Heart left ventricle (tissue), 16 donors: Measurements from ENCODE around the gene TKT. TPM values are rescaled to one million over a fixed set of nuclear protein-coding genes. Genes with fewer than 3 reads are reported as not detected.
A peak's percentile ranks its signal among the peaks of the same experiment; 100 is the strongest.

ENCODE experiments used
- ATAC-seq, 4 donors: fragments of 200-7000 bp; cut with Tn5 transposase; one replicate each; pipeline ENCODE4 v1.9.1; 2020 to 2022; ENCODE audit warnings: moderate library complexity in 4 of 4, mild to moderate bottlenecking in 3 of 4, moderate number of reproducible peaks in 1 of 4
- DNase-seq, 5 donors: peaks; one replicate each; pipeline ENCODE4 v3.0.0-alpha.2; 2020
- H3K27ac ChIP-seq, 12 donors: fragments of 200-600 bp; sonication (generic) in 4 of 12; one replicate each; pipeline versions ENCODE4 v1.5.0 to v1.8.0; 2016 to 2022; ENCODE audit warnings: mild to moderate bottlenecking in 2 of 12
- H3K27me3 ChIP-seq, 9 donors: fragments of 200-600 bp; sonication (generic) in 2 of 9; one replicate each; pipeline versions ENCODE4 v1.5.1 to v1.8.0; 2016 to 2022; ENCODE audit warnings: mild to moderate bottlenecking in 3 of 9
- H3K36me3 ChIP-seq, 9 donors: fragments of 200-600 bp; sonication (generic) in 2 of 9; one replicate each; pipeline versions ENCODE4 v1.5.0 to v1.8.0; 2018 to 2022; ENCODE audit warnings: mild to moderate bottlenecking in 2 of 9
- H3K4me1 ChIP-seq, 12 donors: fragments of 200-600 bp; sonication (generic) in 4 of 12; one replicate each; pipeline versions ENCODE4 v1.5.0 to v1.8.0; 2016 to 2022; ENCODE audit warnings: mild to moderate bottlenecking in 3 of 12
- H3K4me3 ChIP-seq, 12 donors: fragments of 200-600 bp; sonication (generic) in 4 of 12; one replicate each; pipeline versions ENCODE4 v1.5.0 to v1.8.0; 2017 to 2022; ENCODE audit warnings: mild to moderate bottlenecking in 9 of 12, moderate library complexity in 4 of 12
- H3K9me3 ChIP-seq, 12 donors: fragments of 200-600 bp; sonication (generic) in 4 of 12; one replicate each; pipeline versions ENCODE4 v1.5.0 to v1.8.0; 2016 to 2022; ENCODE audit warnings: mild to moderate bottlenecking in 1 of 12
- CTCF ChIP-seq, 12 donors: fragments of 200-600 bp; sonication (generic) in 4 of 12; IDR thresholded peaks; one replicate each; pipeline versions ENCODE4 v1.5.0 to v1.8.0; 2018 to 2022; ENCODE audit warnings: antibody characterized with exemption in 12 of 12, mild to moderate bottlenecking in 5 of 12
- POLR2A ChIP-seq, 2 donors: fragments of 450-650 bp; IDR thresholded peaks; one replicate each; pipeline ENCODE4 v1.6.1; 2017; ENCODE audit warnings: antibody characterized with exemption in 2 of 2, mild to moderate bottlenecking in 2 of 2, moderate library complexity in 2 of 2
- WGBS, 4 donors: extraction: QIAGEN DNeasy Blood & Tissue Kit in 2 of 4; methylation state at CpG; one replicate each; pipeline versions ENCODE4 v1.1.5 to v1.1.7; 2013 to 2018; 5-methylcytosine and 5-hydroxymethylcytosine counted together
- intact Hi-C, 10 donors: fragments of 100-400 bp; cut with DNase I; formaldehyde crosslinking; loops; one replicate each; pipeline versions ENCODE4 v1.11.1 to v1.14.2; 2022
- polyA plus RNA-seq, 2 donors: library from polyadenylated mRNA; stranded (reverse); fragments of 200-250 nt; gene quantifications; one replicate each; pipeline ENCODE4 v1.2.3, GENCODE V29; 2013
- total RNA-seq, 9 donors: library from RNA; depleted of rRNA in 2 of 9; stranded (reverse); fragments of >200 nt in 2 of 9; fragmentation: NEBNext Ultra II Directional in 3 of 9; extraction: Animal tissue kit (Norgen Biotek cat#: 25700) in 3 of 9; gene quantifications; one replicate each; pipeline versions ENCODE4 v1.1.0 to v1.2.4, GENCODE V29; 2016 to 2023
- donor health status: ischemic (EF 13 %, LVEDD 7.1; RV severe dilation, severe dysfunction).
- donor health status: healthy with polysubstance abuse.
- donor health status: DM: no; HTN: yes; CAD: no.
- donor health status: DM: no; HTN: no; CAD: no.
- donor health status: ischemic (EF 25% LVEDD 6.9; RV normal size, moderate dysfunction).
- donor health status: ischemic (EF 25% LVEDD 5.7; RV mildly dilated, moderate dysfunction).
- donor health status: healthy.
- donor health status: DM: yes; HTN: yes; CAD: no.
- donor health status: ischemic (EF 35%, LVEDD 5.7; RV mildly dilated, moderate dysfunction).
- donor health status: nonischemic (EF 11% LVEDD 7.7; RV severe dilation, severe dysfunction).
- donor health status: DM: yes; HTN: yes; CAD: no.
- donor health status: PGD.
- donor health status: ischemic (EF 29% LVEDD 5.4; RV normal size, mild dysfunction).
- donor health status: nonischemic (EF 23%, LVEDD 6.1; RV moderate dilation, normal function).

TKT gene
- total and polyA plus RNA-seq, 11 donors: 20.6 to 111 (median 36.6) TPM

DNA sequence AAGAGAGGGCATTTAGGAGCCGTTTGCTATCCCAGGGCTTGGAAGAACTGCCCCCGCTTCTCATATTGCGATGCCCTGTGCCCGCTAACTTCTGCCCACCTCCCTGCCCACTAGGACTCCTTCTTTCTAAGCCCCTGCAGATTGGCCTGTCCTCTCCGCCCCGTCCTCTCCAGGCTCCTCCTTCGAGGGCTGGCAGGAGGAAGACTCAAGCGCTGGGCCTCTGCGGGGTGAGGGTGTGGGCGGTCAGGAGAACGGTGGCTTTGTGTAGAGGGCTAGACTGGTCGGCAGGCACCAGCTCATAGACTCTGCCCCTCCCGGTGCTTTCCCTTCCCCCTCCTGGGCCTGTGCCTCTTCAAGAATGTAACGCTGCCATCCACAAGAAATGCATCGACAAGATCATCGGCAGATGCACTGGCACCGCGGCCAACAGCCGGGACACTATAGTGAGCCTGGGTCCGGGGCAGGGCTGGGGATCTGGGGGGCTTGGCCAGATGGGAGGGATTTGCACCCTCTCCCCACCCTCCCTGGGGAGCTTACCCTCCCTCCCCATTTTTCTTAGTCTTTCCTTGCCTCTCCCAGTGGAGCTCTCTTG lies 73.0 kb downstream of the TKT start:
- ATAC-seq (no peak), DNase-seq (no peak)
- Histone ChIP-seq H3K9me3 (no peaks in the 10 kb centered on the region), H3K27ac (no peak overlapping the region), H3K4me3 (no peak overlapping the region), H3K36me3 (peaks cover 0 to 99% (median 57%) of the 10 kb centered on the region in 9 donors), H3K4me1 (peaks cover 0 to 22% (median 0%) of the 10 kb centered on the region in 12 donors), H3K27me3 (no peaks in the 10 kb centered on the region)
- 76 to 91% (median 88%) methylated on average over 19 to 20 of the region's 20 CpGs for WGBS, 4 donors
- TF ChIP-seq POLR2A (IDR thresholded peaks at IDR 0.05): no peak
- TF ChIP-seq CTCF (IDR thresholded peaks at IDR 0.05): no peak
- intact Hi-C loops: no loop called here

DNA sequence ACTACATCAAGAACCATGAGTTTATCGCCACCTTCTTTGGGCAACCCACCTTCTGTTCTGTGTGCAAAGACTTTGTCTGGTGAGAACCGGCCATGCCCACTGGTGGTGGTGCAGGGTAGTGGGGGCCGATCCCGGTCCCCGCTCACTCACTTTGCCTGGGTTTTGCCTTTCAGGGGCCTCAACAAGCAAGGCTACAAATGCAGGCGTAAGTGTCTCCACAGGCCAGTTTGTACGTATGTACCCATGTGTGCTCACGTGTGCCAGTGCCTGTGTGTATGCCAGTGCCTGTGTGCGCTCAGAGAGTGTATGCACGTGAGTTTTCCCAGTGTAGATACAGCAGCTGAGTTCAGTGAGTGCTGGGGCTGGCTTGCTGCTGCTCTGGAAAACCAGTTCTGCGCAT lies 74.3 kb downstream of the TKT start:
- H3K9me3 ChIP-seq: no peaks in the 10 kb centered on the region
- no peaks in the 10 kb centered on the region for H3K27me3 ChIP-seq
- intact Hi-C loops: no loop called here
- ATAC-seq (no peak), DNase-seq (no peak)
- WGBS, 4 donors: 93 to 99% (median 95%) methylated on average over 11 of the region's 11 CpGs
- peaks cover 0 to 100% (median 57%) of the 10 kb centered on the region in 9 donors for H3K36me3 ChIP-seq
- H3K27ac ChIP-seq: no peak overlapping the region
- TF ChIP-seq CTCF (IDR thresholded peaks at IDR 0.05) (no peak), POLR2A (IDR thresholded peaks at IDR 0.05) (no peak)
- H3K4me3 ChIP-seq: no peak overlapping the region
- H3K4me1 ChIP-seq: peaks cover 0 to 22% (median 0%) of the 10 kb centered on the region in 12 donors

DNA sequence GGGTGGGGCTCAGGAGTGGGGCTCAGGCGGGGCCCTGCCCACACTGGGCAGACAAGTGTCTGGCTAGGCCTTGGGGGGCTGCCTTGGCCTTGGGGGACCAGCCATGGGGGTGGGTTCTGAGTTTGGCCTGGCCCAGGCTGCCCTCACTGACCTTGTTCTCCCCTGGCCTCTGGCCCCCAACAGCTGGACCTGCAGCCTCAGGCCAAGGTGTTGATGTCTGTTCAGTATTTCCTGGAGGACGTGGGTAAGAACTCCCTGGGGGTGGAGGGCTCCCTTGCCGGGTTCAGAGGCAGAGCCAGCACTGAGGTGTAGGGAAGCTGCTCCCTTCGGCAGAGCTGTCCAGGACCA lies 74.8 kb downstream of the TKT start:
- no peak for TF ChIP-seq CTCF (IDR thresholded peaks at IDR 0.05)
- TF ChIP-seq POLR2A (IDR thresholded peaks at IDR 0.05): no peak
- ATAC-seq: no peak
- H3K36me3 ChIP-seq: peaks cover 0 to 100% (median 57%) of the 10 kb centered on the region in 9 donors

GRCh38 chr3:53180305-53181023 lies 75.4 kb downstream of the TKT start:
- intact Hi-C loops: no loop called here
- peak; percentile 35 to 63 (median 48) for ATAC-seq
- TF ChIP-seq POLR2A (IDR thresholded peaks at IDR 0.05) (no peak), CTCF (IDR thresholded peaks at IDR 0.05) (no peak)

More for the DNA sequence above, 74.8 kb downstream of the TKT start:
- Histone ChIP-seq H3K4me3 (no peak overlapping the region), H3K9me3 (no peaks in the 10 kb centered on the region), H3K27ac (no peak overlapping the region), H3K27me3 (no peaks in the 10 kb centered on the region), H3K4me1 (peaks cover 0 to 22% (median 0%) of the 10 kb centered on the region in 12 donors)
- DNase-seq: no peak
- intact Hi-C loops: no loop called here
- WGBS, 4 donors: 61 to 74% (median 72%) methylated on average over 3 to 4 of the region's 4 CpGs

More at GRCh38 chr3:53180305-53181023, 75.4 kb downstream of the TKT start:
- Histone ChIP-seq H3K9me3 (no peaks in the 10 kb centered on the region), H3K36me3 (peaks cover 0 to 98% (median 53%) of the 10 kb centered on the region in 9 donors), H3K4me3 (no peak overlapping the region), H3K27me3 (no peaks in the 10 kb centered on the region), H3K27ac (no peak overlapping the region), H3K4me1 (peaks cover 0 to 22% (median 0%) of the 10 kb centered on the region in 12 donors)
- WGBS, 4 donors: 84 to 96% (median 92%) methylated on average over 11 of the region's 11 CpGs
- DNase-seq: no peak
